ENCODE measurements around the gene CDKAL1. TPM values are rescaled to one million over a fixed set of nuclear protein-coding genes. Genes with fewer than 3 reads are reported as not detected.

The CDKAL1 gene
- total and polyA plus RNA-seq, 2 of the 13 experiments (the other 11 are each of a cell fraction or from before 2014, with no cell fraction given) = 9.5 to 27.7 TPM

DNA sequence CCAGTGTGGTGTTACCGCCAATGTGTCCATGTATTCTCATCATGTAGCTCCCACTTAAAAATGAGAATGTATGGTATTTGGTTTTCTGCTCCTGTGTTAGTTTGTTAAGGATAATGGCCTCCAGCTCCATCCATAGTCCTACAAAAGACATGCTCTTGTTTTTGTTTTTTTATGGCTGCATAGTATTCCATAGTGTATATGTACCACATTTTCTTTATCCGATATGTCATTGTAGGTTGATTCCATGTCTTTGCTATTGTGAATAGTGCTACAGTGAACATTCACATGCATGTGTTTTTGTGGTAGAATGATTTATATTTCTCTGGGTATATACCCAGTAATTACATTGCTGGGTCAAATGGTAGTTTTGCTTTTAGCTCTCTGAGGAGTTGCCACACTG lies 207.2 kb downstream of the CDKAL1 start:
- 100% methylated on average over 2 of the region's 2 CpGs for WGBS (ENCODE audit: low lambda C conversion rate)
- Histone ChIP-seq H3K4me2 (ENCODE audit: low read depth, low read length) (no peak overlapping the region), H2AFZ (ENCODE audit: low read length) (no peak overlapping the region), H3K9ac (ENCODE audit: insufficient read depth, low read depth, low read length) (no peak overlapping the region), H3K79me2 (ENCODE audit: insufficient read depth, low read length) (no peaks in the 10 kb centered on the region), H4K20me1 (ENCODE audit: insufficient read depth, low read length) (no peaks in the 10 kb centered on the region), H3K27me3 (ENCODE audit: control insufficient read depth in 1 of 2, insufficient read depth in 2 of 2, low read length in 2 of 2) (no peaks in the 10 kb centered on the region), H3K27ac (ENCODE audit: extremely low read length, insufficient read depth, low read length) (no peak overlapping the region), H3K36me3 (replicated peaks in 1 of 2; ENCODE audit: control insufficient read depth in 1 of 2, insufficient read depth in 2 of 2, low read length in 2 of 2) (no peaks in the 10 kb centered on the region), H3K9me3 (ENCODE audit: low read length) (no peaks in the 10 kb centered on the region), H3K4me3 (replicated peaks in 1 of 3; ENCODE audit: insufficient read depth in 1 of 3, low read depth in 2 of 3, low read length in 3 of 3) (no peak overlapping the region), H3K4me1 (ENCODE audit: insufficient read depth, low read length) (peaks cover 27% of the 10 kb centered on the region)
- intact Hi-C loops (cut with micrococcal nuclease; ENCODE audit: unreplicated experiment) (no loop called here), in situ Hi-C loops (cut with HindIII; ENCODE audit: extremely low pct_ligation_motif_present, low pct_unique_long_range_greater_than_20kb) (no loop called here)
- no peak for FAIRE-seq
- POLR2A ChIA-PET = no interaction called here
- no TSS peak for BruUV-seq (replicated peaks)
- TF ChIP-seq ZNF432 (CRISPR knock-in tag; IDR thresholded peaks at IDR 0.05; ENCODE audit: borderline replicate concordance) (no peak), FOXM1 (CRISPR knock-in tag; IDR thresholded peaks at IDR 0.05) (no peak), GATAD1 (CRISPR knock-in tag; IDR thresholded peaks at IDR 0.05) (no peak), MBNL3 (CRISPR knock-in tag; conservative IDR thresholded peaks at IDR 0.05) (no peak), ZNF747 (CRISPR knock-in tag; IDR thresholded peaks at IDR 0.05; ENCODE audit: borderline replicate concordance) (no peak), ZNF292 (CRISPR knock-in tag; IDR thresholded peaks at IDR 0.05; ENCODE audit: borderline replicate concordance, low read depth) (no peak), PRMT3 (CRISPR knock-in tag; IDR thresholded peaks at IDR 0.05; ENCODE audit: borderline replicate concordance, low read depth) (no peak), KAT8 (CRISPR knock-in tag; IDR thresholded peaks at IDR 0.05) (no peak), CEBPB (IDR thresholded peaks at IDR 0.05; ENCODE audit: borderline replicate concordance, low read depth, low read length) (no peak), ZC3H13 (CRISPR knock-in tag; IDR thresholded peaks at IDR 0.05) (no peak), ZNF350 (CRISPR knock-in tag; IDR thresholded peaks at IDR 0.05; ENCODE audit: borderline replicate concordance, low read depth) (no peak), EED (CRISPR knock-in tag; IDR thresholded peaks at IDR 0.05) (no peak), HDAC1 (CRISPR knock-in tag; IDR thresholded peaks at IDR 0.05) (no peak), RFXAP (CRISPR knock-in tag; IDR thresholded peaks at IDR 0.05; ENCODE audit: borderline replicate concordance) (no peak)
- TF ChIP-seq, protein P1, sequence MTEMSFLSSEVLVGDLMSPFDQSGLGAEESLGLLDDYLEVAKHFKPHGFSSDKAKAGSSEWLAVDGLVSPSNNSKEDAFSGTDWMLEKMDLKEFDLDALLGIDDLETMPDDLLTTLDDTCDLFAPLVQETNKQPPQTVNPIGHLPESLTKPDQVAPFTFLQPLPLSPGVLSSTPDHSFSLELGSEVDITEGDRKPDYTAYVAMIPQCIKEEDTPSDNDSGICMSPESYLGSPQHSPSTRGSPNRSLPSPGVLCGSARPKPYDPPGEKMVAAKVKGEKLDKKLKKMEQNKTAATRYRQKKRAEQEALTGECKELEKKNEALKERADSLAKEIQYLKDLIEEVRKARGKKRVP (CRISPR knock-in tag; IDR thresholded peaks at IDR 0.05) = no peak
- TF ChIP-seq, protein P2, sequence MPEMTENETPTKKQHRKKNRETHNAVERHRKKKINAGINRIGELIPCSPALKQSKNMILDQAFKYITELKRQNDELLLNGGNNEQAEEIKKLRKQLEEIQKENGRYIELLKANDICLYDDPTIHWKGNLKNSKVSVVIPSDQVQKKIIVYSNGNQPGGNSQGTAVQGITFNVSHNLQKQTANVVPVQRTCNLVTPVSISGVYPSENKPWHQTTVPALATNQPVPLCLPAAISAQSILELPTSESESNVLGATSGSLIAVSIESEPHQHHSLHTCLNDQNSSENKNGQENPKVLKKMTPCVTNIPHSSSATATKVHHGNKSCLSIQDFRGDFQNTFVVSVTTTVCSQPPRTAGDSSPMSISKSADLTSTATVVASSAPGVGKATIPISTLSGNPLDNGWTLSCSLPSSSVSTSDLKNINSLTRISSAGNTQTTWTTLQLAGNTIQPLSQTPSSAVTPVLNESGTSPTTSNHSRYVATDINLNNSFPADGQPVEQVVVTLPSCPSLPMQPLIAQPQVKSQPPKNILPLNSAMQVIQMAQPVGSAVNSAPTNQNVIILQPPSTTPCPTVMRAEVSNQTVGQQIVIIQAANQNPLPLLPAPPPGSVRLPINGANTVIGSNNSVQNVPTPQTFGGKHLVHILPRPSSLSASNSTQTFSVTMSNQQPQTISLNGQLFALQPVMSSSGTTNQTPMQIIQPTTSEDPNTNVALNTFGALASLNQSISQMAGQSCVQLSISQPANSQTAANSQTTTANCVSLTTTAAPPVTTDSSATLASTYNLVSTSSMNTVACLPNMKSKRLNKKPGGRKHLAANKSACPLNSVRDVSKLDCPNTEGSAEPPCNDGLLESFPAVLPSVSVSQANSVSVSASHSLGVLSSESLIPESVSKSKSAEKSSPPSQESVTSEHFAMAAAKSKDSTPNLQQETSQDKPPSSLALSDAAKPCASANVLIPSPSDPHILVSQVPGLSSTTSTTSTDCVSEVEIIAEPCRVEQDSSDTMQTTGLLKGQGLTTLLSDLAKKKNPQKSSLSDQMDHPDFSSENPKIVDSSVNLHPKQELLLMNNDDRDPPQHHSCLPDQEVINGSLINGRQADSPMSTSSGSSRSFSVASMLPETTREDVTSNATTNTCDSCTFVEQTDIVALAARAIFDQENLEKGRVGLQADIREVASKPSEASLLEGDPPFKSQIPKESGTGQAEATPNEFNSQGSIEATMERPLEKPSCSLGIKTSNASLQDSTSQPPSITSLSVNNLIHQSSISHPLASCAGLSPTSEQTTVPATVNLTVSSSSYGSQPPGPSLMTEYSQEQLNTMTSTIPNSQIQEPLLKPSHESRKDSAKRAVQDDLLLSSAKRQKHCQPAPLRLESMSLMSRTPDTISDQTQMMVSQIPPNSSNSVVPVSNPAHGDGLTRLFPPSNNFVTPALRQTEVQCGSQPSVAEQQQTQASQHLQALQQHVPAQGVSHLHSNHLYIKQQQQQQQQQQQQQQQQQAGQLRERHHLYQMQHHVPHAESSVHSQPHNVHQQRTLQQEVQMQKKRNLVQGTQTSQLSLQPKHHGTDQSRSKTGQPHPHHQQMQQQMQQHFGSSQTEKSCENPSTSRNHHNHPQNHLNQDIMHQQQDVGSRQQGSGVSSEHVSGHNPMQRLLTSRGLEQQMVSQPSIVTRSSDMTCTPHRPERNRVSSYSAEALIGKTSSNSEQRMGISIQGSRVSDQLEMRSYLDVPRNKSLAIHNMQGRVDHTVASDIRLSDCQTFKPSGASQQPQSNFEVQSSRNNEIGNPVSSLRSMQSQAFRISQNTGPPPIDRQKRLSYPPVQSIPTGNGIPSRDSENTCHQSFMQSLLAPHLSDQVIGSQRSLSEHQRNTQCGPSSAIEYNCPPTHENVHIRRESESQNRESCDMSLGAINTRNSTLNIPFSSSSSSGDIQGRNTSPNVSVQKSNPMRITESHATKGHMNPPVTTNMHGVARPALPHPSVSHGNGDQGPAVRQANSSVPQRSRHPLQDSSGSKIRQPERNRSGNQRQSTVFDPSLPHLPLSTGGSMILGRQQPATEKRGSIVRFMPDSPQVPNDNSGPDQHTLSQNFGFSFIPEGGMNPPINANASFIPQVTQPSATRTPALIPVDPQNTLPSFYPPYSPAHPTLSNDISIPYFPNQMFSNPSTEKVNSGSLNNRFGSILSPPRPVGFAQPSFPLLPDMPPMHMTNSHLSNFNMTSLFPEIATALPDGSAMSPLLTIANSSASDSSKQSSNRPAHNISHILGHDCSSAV (CRISPR knock-in tag; IDR thresholded peaks at IDR 0.05; ENCODE audit: borderline replicate concordance) = no peak
- CTCF ChIA-PET (ENCODE audit: low intra/inter-chr PET ratio, low total read pairs) = no interaction called here
- no peak for DNase-seq (ENCODE audit: low spot score)
- no peak for ATAC-seq
